Osteocyte (in vitro differentiated cells): Measurements from ENCODE around the gene TRAPPC3L. TPM values are rescaled to one million over a fixed set of nuclear protein-coding genes. Genes with fewer than 3 reads are reported as not detected.

Source experiments
- DNase-seq: peaks from one replicate; pipeline ENCODE4 v3.0.0; 2021; ENCODE audit warnings: mixed read lengths; ENCODE audit not compliant: unreplicated experiment; ENCODE audit errors: extremely low spot score
- H3K27ac Mint-ChIP-seq: one replicate; pipeline ENCODE4 v1.8.0; 2021; ENCODE audit warnings: mild to moderate bottlenecking, mixed read lengths; ENCODE audit not compliant: unreplicated experiment
- H3K27me3 Mint-ChIP-seq: one replicate; pipeline ENCODE4 v1.8.0; 2021; ENCODE audit warnings: mixed read lengths; ENCODE audit not compliant: unreplicated experiment
- H3K36me3 Mint-ChIP-seq: one replicate; pipeline ENCODE4 v1.8.0; 2021; ENCODE audit warnings: mixed read lengths; ENCODE audit not compliant: unreplicated experiment
- H3K4me1 Mint-ChIP-seq: one replicate; pipeline ENCODE4 v1.8.0; 2021; ENCODE audit warnings: mixed read lengths; ENCODE audit not compliant: unreplicated experiment
- H3K4me3 Mint-ChIP-seq: one replicate; pipeline ENCODE4 v1.8.0; 2021; ENCODE audit warnings: mild to moderate bottlenecking, moderate library complexity, mixed read lengths; ENCODE audit not compliant: unreplicated experiment
- H3K9me3 Mint-ChIP-seq: one replicate; pipeline ENCODE4 v1.8.0; 2021; ENCODE audit warnings: mixed read lengths; ENCODE audit not compliant: unreplicated experiment
- total RNA-seq: library from RNA; stranded (reverse); gene quantifications from 2 replicates; pipeline ENCODE4 v1.2.1, GENCODE V29; 2021
- TF ChIP-seq, protein P1 (sequence below): fragments of 200-600 bp; sonication (generic); IDR thresholded peaks from 2 replicates; pipeline ENCODE4 v1.5.0; 2021; ENCODE audit warnings: antibody characterized with exemption, mild to moderate bottlenecking, moderate library complexity

Gene TRAPPC3L
- total RNA-seq, 1 donor from 2014 or later: not detected

DNA sequence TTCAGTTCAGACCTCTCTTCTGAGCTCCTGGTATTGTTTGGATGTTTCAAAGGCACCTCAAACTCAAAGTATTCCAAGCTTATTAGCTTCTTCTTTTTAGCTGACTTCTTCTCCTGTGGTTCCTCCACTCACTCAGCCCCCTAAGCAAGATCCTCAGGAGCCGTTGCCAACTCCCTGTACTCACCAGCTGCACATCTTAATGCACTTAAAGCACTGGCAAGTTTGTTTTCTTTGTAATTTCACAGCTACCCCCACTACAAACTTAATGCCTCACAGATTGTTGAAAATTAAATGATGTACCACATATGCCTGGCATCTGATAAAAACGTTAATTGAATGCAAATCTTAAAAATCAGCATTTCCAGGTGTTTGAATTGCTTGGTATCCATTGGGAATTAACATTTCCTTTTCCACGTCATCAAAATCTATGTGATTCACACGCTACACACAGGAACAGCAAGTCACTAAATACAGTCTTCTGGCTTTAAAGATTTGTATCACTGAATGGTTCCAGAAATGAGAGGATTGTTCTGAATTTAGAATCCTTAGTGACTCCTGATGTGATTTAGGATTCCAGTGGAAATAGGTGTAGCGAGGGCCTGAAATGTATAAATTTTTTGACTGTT lies 59.8 kb downstream of the TRAPPC3L start:
- Mint-ChIP-seq H3K4me1 (peaks cover 8% of the 10 kb centered on the region), H3K27ac (no peak overlapping the region), H3K27me3 (peaks cover 8% of the 10 kb centered on the region), H3K36me3 (peaks cover 2% of the 10 kb centered on the region), H3K9me3 (peaks cover 7% of the 10 kb centered on the region), H3K4me3 (no peak overlapping the region)
- TF ChIP-seq, protein P1, sequence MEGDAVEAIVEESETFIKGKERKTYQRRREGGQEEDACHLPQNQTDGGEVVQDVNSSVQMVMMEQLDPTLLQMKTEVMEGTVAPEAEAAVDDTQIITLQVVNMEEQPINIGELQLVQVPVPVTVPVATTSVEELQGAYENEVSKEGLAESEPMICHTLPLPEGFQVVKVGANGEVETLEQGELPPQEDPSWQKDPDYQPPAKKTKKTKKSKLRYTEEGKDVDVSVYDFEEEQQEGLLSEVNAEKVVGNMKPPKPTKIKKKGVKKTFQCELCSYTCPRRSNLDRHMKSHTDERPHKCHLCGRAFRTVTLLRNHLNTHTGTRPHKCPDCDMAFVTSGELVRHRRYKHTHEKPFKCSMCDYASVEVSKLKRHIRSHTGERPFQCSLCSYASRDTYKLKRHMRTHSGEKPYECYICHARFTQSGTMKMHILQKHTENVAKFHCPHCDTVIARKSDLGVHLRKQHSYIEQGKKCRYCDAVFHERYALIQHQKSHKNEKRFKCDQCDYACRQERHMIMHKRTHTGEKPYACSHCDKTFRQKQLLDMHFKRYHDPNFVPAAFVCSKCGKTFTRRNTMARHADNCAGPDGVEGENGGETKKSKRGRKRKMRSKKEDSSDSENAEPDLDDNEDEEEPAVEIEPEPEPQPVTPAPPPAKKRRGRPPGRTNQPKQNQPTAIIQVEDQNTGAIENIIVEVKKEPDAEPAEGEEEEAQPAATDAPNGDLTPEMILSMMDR: no peak
- DNase-seq: no peak

DNA sequence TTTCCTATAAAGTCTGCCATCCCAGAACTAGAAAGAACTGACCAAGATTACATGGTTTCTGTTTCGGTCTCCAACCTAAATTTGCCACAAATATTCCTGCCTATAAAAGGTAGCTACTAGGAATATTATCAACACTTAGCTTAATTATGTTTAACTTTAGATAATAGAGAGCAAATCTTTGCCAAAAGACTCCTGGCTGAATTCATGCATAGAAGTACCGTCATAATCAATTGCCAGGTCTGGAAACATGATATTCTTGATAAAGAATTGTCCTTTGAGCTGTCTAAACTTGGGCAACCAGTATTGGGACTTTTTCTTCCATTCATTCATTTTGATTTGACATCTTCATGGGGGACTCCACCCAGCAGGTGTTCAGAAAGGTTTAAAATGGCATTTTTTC lies 61.9 kb downstream of the TRAPPC3L start:
- TF ChIP-seq, protein P1: no peak
- H3K27me3 Mint-ChIP-seq: peaks cover 7% of the 10 kb centered on the region

DNA sequence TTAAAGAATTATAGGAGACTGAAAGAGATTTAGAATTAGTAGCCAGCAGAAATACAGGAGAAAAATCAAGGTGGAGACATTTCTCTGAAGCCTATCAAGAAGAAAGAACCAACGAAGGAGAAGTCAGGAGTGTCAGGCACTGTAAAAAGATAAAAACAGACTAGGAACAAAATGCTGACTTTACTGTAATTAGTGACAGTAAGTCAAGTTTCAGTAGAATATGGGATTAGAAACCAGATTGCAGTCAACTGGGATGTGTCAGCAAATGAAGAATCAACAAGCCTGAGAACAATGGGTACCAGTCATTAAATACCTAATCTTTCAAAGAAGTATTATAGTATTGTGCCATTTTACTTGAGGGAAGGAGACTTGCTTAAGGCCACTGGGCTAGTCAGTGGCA lies 62.7 kb downstream of the TRAPPC3L start:
- H3K27ac Mint-ChIP-seq: no peak overlapping the region
- DNase-seq: no peak
- no peaks in the 10 kb centered on the region for H3K9me3 Mint-ChIP-seq
- TF ChIP-seq, protein P1: no peak
- no peaks in the 10 kb centered on the region for H3K36me3 Mint-ChIP-seq
- H3K4me3 Mint-ChIP-seq: no peak overlapping the region
- peaks cover 8% of the 10 kb centered on the region for H3K4me1 Mint-ChIP-seq
- peaks cover 7% of the 10 kb centered on the region for H3K27me3 Mint-ChIP-seq

More for the DNA sequence above, 61.9 kb downstream of the TRAPPC3L start:
- DNase-seq: no peak
- Mint-ChIP-seq H3K36me3 (no peaks in the 10 kb centered on the region), H3K4me1 (peaks cover 8% of the 10 kb centered on the region), H3K4me3 (no peak overlapping the region), H3K27ac (no peak overlapping the region), H3K9me3 (no peaks in the 10 kb centered on the region)

DNA sequence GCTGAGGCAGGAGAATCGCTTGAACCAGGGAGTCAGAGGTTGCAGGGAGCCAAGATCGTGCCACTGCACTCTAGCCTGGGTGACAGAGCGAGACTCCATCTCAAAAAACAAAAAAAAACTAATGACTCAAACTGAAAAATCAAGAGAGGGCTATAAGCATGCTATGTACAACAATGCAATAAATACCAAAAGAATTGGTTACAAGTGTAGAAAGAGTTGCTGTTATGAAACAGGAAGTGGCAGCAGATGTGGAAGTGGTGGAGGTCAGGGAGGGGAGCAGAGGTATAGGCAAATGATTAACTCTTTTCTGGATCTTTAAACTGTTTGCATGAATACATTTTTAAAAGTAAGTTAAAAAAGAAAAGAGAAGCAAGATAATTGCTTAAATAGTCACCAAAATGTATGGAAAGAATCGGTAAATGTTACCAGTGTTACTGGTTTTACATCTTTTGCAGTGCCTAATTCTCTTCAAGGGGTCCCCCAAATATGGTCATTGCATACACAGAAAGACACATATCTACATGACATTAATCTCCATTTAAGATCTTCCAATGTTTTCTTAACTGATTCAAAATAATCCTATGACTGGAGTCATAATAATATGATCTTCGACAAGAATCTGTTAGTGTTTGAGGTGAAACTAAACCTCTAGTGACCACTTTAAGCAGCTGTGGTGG lies 69.3 kb downstream of the TRAPPC3L start:
- TF ChIP-seq, protein P1: no peak
- Mint-ChIP-seq H3K9me3 (no peaks in the 10 kb centered on the region), H3K27ac (no peak overlapping the region), H3K36me3 (no peaks in the 10 kb centered on the region), H3K4me1 (peaks cover 9% of the 10 kb centered on the region), H3K27me3 (no peaks in the 10 kb centered on the region), H3K4me3 (no peak overlapping the region)
- DNase-seq: no peak

DNA sequence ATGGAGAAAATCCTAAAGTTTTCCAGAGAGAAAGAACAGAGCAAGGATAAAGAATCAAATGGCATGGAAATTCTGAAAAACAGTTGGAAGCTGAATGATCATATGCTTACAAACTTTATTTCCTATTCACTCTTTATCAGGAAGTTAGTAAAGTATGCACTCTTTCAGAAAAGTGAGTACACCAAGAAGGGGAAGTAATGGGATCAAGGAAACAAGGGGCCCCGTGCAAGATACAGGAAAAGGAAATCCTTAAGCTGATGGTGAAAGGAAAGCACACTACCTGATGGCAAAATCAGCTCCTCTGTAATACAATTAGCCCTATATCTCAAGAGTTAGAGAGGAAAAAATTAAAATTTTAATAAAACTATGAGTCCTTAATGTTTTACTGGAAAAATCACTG lies 70.3 kb downstream of the TRAPPC3L start:
- Mint-ChIP-seq H3K27ac (no peak overlapping the region), H3K36me3 (no peaks in the 10 kb centered on the region), H3K4me3 (no peak overlapping the region), H3K9me3 (no peaks in the 10 kb centered on the region), H3K27me3 (no peaks in the 10 kb centered on the region), H3K4me1 (peaks cover 9% of the 10 kb centered on the region)
- TF ChIP-seq, protein P1: no peak
- DNase-seq: no peak
